WTC11 (cell line): Measurements from ENCODE around the gene OSBP2. TPM values are rescaled to one million over a fixed set of nuclear protein-coding genes. Genes with fewer than 3 reads are reported as not detected.

Experiments
- ATAC-seq: fragments of 200-7000 bp; cut with Tn5 transposase; 2 replicates; pipeline ENCODE4 v1.10.0; 2021; ENCODE audit warnings: mild to moderate bottlenecking, moderate library complexity
- CTCF ChIA-PET: fragments of 300-600 bp; sonication (Branson Sonifier 250); formaldehyde crosslinking; loops from one replicate; lab custom pipeline; 2021; ENCODE audit warnings: antibody characterized with exemption; lab: Charles Lee
- POLR2A ChIA-PET: fragments of 350-600 bp; sonication (Branson Sonifier 250); formaldehyde crosslinking; loops from one replicate; lab custom pipeline; 2021; ENCODE audit warnings: antibody characterized with exemption; lab: Charles Lee
- DNase-seq: peaks from one replicate; pipeline ENCODE4 v3.0.0; 2021; ENCODE audit warnings: low spot score
- H3K27ac Mint-ChIP-seq: 2 replicates; pipeline ENCODE4 v1.8.0; 2021; ENCODE audit warnings: mixed read lengths
- H3K27me3 Mint-ChIP-seq: 2 replicates; pipeline ENCODE4 v1.8.0; 2021; ENCODE audit warnings: low read depth, mild to moderate bottlenecking, moderate library complexity, mixed read lengths
- H3K36me3 Mint-ChIP-seq: 2 replicates; pipeline ENCODE4 v1.8.0; 2021; ENCODE audit warnings: mixed read lengths
- H3K4me1 Mint-ChIP-seq: 2 replicates; pipeline ENCODE4 v1.8.0; 2022; ENCODE audit warnings: mixed read lengths
- H3K4me3 Mint-ChIP-seq: 2 replicates; pipeline ENCODE4 v1.8.0; 2021; ENCODE audit warnings: mild to moderate bottlenecking, moderate library complexity, mixed read lengths
- H3K9me3 Mint-ChIP-seq: 2 replicates; pipeline ENCODE4 v1.8.0; 2021; ENCODE audit warnings: mixed read lengths
- ARID4B ChIP-seq: sonication (generic); formaldehyde crosslinking; IDR thresholded peaks from 2 replicates; pipeline ENCODE4 v1.8.0; 2023; ENCODE audit warnings: missing genetic modification reagents, mild to moderate bottlenecking, borderline replicate concordance
- ATF1 ChIP-seq: sonication (generic); formaldehyde crosslinking; IDR thresholded peaks from 2 replicates; pipeline ENCODE4 v1.8.1; 2023; ENCODE audit warnings: mild to moderate bottlenecking, moderate library complexity, missing genetic modification reagents
- ATF3 ChIP-seq: sonication (generic); formaldehyde crosslinking; conservative IDR thresholded peaks from 2 replicates; pipeline ENCODE4 v1.8.1; 2022; ENCODE audit warnings: mild to moderate bottlenecking, missing genetic modification reagents
- CREB1 ChIP-seq: sonication (generic); formaldehyde crosslinking; IDR thresholded peaks from 2 replicates; pipeline ENCODE4 v1.8.0; 2023; ENCODE audit warnings: mild to moderate bottlenecking, missing genetic modification reagents
- E2F1 ChIP-seq: sonication (generic); formaldehyde crosslinking; IDR thresholded peaks from 2 replicates; pipeline ENCODE4 v1.8.0; 2022; ENCODE audit warnings: mild to moderate bottlenecking, missing genetic modification reagents
- ESRRA ChIP-seq: sonication (generic); formaldehyde crosslinking; IDR thresholded peaks from 2 replicates; pipeline ENCODE4 v1.8.1; 2022; ENCODE audit warnings: mild to moderate bottlenecking, missing genetic modification reagents, borderline replicate concordance
- ETV6 ChIP-seq: sonication (generic); formaldehyde crosslinking; IDR thresholded peaks from 2 replicates; pipeline ENCODE4 v1.8.1; 2022; ENCODE audit warnings: mild to moderate bottlenecking, missing genetic modification reagents
- FOXK1 ChIP-seq: sonication (generic); formaldehyde crosslinking; IDR thresholded peaks from 2 replicates; pipeline ENCODE4 v1.8.0; 2022; ENCODE audit warnings: mild to moderate bottlenecking, moderate library complexity, missing genetic modification reagents
- JAZF1 ChIP-seq: fragments of 250-450 bp; sonication (Bioruptor Pico); IDR thresholded peaks from 2 replicates; pipeline ENCODE4 v1.9.0; 2021; ENCODE audit warnings: moderate library complexity, mild to moderate bottlenecking, inconsistent platforms
- NFE2L1 ChIP-seq: sonication (generic); formaldehyde crosslinking; IDR thresholded peaks from 2 replicates; pipeline ENCODE4 v1.8.1; 2023; ENCODE audit warnings: missing genetic modification reagents
- NR2C2 ChIP-seq: sonication (generic); formaldehyde crosslinking; IDR thresholded peaks from 2 replicates; pipeline ENCODE4 v1.8.0; 2022; ENCODE audit warnings: mild to moderate bottlenecking, missing genetic modification reagents
- RELA ChIP-seq: sonication (generic); formaldehyde crosslinking; IDR thresholded peaks from 2 replicates; pipeline ENCODE4 v1.8.1; 2022; ENCODE audit warnings: missing genetic modification reagents, mild to moderate bottlenecking, borderline replicate concordance
- SMAD4 ChIP-seq: sonication (generic); formaldehyde crosslinking; IDR thresholded peaks from 2 replicates; pipeline ENCODE4 v1.8.0; 2022; ENCODE audit warnings: mild to moderate bottlenecking, missing genetic modification reagents
- SOX15 ChIP-seq: fragments of 250-450 bp; sonication (Bioruptor Pico); IDR thresholded peaks from 2 replicates; pipeline ENCODE4 v1.9.0; 2021; ENCODE audit warnings: mild to moderate bottlenecking
- TCF7 ChIP-seq: sonication (generic); formaldehyde crosslinking; IDR thresholded peaks from 2 replicates; pipeline ENCODE4 v1.8.0; 2022; ENCODE audit warnings: mild to moderate bottlenecking, low read depth, missing genetic modification reagents, moderate library complexity
- TP53 ChIP-seq: sonication (generic); formaldehyde crosslinking; IDR thresholded peaks from 2 replicates; pipeline ENCODE4 v1.8.1; 2023; ENCODE audit warnings: mild to moderate bottlenecking, missing genetic modification reagents
- USF1 ChIP-seq: sonication (generic); formaldehyde crosslinking; IDR thresholded peaks from 2 replicates; pipeline ENCODE4 v1.8.0; 2022; ENCODE audit warnings: mild to moderate bottlenecking, missing genetic modification reagents
- ZNF219 ChIP-seq: sonication (generic); formaldehyde crosslinking; IDR thresholded peaks from 2 replicates; pipeline ENCODE4 v1.8.0; 2023; ENCODE audit warnings: missing genetic modification reagents, mild to moderate bottlenecking, borderline replicate concordance
- ZNF281 ChIP-seq: sonication (generic); formaldehyde crosslinking; IDR thresholded peaks from 2 replicates; pipeline ENCODE4 v1.8.0; 2023; ENCODE audit warnings: mild to moderate bottlenecking, missing genetic modification reagents
- ZNF671 ChIP-seq: fragments of 250-450 bp; sonication (Bioruptor Pico); IDR thresholded peaks from 2 replicates; pipeline ENCODE4 v1.8.0; 2021; ENCODE audit warnings: mild to moderate bottlenecking
- total RNA-seq: library from RNA; stranded (reverse); gene quantifications from 3 replicates; pipeline ENCODE4 v1.2.3, GENCODE V29; 2021

The OSBP2 gene
- total RNA-seq, 1 experiment from 2014 or later: 4.1 TPM

- no peak for ATAC-seq
- no peaks in the 10 kb centered on the region for H3K27me3 Mint-ChIP-seq
- TF ChIP-seq ZNF671 (CRISPR knock-in tag): no peak
- TF ChIP-seq E2F1 (CRISPR knock-in tag): no peak
- TF ChIP-seq ESRRA (CRISPR knock-in tag): no peak
- TF ChIP-seq ATF1 (CRISPR knock-in tag): no peak
- no peak for TF ChIP-seq FOXK1 (CRISPR knock-in tag)
- no peak for TF ChIP-seq SMAD4 (CRISPR knock-in tag)
- no peak for TF ChIP-seq JAZF1 (CRISPR knock-in tag)
- no peak for TF ChIP-seq SOX15 (CRISPR knock-in tag)
- no peak for TF ChIP-seq ZNF219 (CRISPR knock-in tag)
- no peak for TF ChIP-seq ARID4B (CRISPR knock-in tag)
- TF ChIP-seq, all 79 proteins: peak for 0
- POLR2A ChIA-PET: interaction anchor here (0.6 kb wide), 1 partner anchor 107 kb away, joined by 4 read pairs; no protein-coding TSS in a partner anchor
- no peak for DNase-seq
- no peaks in the 10 kb centered on the region for H3K4me1 Mint-ChIP-seq
- H3K4me3 Mint-ChIP-seq: no peak overlapping the region
- peaks cover 8% of the 10 kb centered on the region for H3K9me3 Mint-ChIP-seq
- H3K36me3 Mint-ChIP-seq: no peaks in the 10 kb centered on the region
- no peak overlapping the region for H3K27ac Mint-ChIP-seq
- CTCF ChIA-PET: interaction anchor here (0.6 to 1.5 kb wide), 3 partner anchors 10 to 176 kb away, joined by 3 to 4 read pairs (median 3); no protein-coding TSS in a partner anchor
These were observed 161.2 kb downstream of the OSBP2 start for GRCh38 chr22:30855677-30856518.

GRCh38 chr22:30856741-30857502, 162.2 kb downstream of the OSBP2 start:
- Mint-ChIP-seq H3K27ac (no peak overlapping the region), H3K36me3 (no peaks in the 10 kb centered on the region), H3K27me3 (no peaks in the 10 kb centered on the region), H3K4me1 (no peaks in the 10 kb centered on the region), H3K9me3 (peaks cover 8% of the 10 kb centered on the region), H3K4me3 (no peak overlapping the region)
- CTCF ChIA-PET: interaction anchor here (0.6 to 1.5 kb wide), 2 partner anchors 9 to 177 kb away, joined by 3 to 4 read pairs; no protein-coding TSS in a partner anchor
- POLR2A ChIA-PET: no interaction called here
- ATAC-seq (no peak), DNase-seq (no peak)
- TF ChIP-seq TCF7 (CRISPR knock-in tag) (no peak), RELA (CRISPR knock-in tag) (no peak), ZNF281 (no peak), TP53 (CRISPR knock-in tag) (no peak), ATF3 (CRISPR knock-in tag) (no peak), NFE2L1 (CRISPR knock-in tag) (no peak), USF1 (no peak), ETV6 (CRISPR knock-in tag) (no peak), NR2C2 (CRISPR knock-in tag) (no peak), CREB1 (CRISPR knock-in tag) (no peak)
